ENCODE results near the gene HSP90AA1. TPM values are rescaled to one million over a fixed set of nuclear protein-coding genes. Genes with fewer than 3 reads are reported as not detected.
"Not testable (repeated sequence)": the region's sequence is repeated elsewhere in the genome, so short reads cannot be mapped to it uniquely, and the experiment has no call there.

HSP90AA1 gene
- 100 to 1,000 TPM; 353 to 377 TPM for total RNA-seq

DNA sequence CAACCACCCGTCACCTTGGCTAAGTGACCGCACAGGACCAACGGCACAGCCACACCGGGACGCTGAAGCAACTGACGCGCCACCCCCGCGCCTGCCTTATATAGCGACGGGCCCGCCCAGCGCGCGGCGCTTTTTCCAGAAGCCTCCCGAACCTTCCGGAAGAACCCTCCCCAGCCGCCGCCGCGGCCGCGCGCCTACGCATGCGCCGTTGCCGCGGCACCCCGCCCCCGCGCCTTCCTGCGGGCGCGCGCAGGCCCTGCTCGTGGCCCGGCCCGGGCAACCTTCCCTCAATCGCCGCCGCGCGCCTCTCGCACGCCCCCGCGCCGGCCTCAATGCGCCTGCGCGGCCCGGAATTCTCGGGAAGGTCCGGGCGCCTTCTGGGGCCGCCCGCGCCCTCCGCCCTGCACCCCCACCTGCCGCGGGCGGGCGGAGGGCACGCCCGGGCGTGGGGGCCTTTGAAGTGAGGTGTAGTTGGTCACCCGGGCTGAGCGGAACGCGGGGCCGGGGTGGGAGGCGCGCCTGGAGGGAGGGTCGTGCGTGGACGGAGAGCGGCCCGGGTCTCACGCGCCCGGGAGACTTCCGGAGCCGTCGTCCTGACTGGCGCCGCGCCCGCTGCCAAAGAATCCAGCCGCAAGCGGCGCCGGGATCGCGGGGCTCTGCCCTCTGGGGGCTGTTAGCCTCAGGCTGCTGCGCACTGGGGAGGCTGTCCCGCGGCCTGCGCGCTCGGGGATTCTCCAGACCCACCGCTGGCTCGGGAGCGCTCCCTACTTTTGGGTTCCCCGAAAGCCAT, at the start of gene HSP90AA1:
Gene HSP90AA1 (minus strand): TSS at position 73 of the 790 bp plus-strand sequence. CDS start 666 bp downstream, outside the sequence.
- peak; percentile 94 to 96 for DNase-seq
- Mint-ChIP-seq H3K9me3 (no peaks in the 10 kb centered on the region), H3K4me3 (peak within 1 kb of the TSS; percentile 96), H3K27me3 (ENCODE audit: low read depth) (no peaks in the 10 kb centered on the region), H3K36me3 (ENCODE audit: insufficient read depth in 2 of 2) (peaks cover 27 to 39% of the 10 kb centered on the region in 2 donors), H3K27ac (peak within 1 kb of the TSS; percentile 97), H3K4me1 (ENCODE audit: low read depth) (peaks cover 69% of the 10 kb centered on the region)
- ATAC-seq (replicated peaks in 1 of 2): peak; percentile 79 to 80

DNA sequence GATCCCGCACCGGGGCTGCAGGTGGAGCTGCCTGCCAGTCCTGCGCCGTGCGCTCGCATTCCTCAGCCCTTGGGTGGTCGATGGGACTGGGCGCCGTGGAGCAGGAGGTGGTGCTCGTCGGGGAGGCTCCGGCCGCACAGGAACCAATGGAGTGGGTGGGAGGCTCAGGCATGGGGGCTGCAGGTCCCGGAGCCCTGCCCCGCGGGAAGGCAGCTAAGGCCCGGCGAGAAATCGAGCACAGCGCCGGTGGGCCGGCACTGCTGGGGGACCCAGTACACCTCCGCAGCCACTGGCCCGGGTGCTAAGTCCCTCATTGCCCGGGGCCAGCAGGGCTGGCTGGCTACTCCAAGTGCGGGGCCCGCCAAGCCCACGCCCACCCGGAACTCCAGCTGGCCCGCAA, 48.6 kb upstream of the HSP90AA1 start:
- H3K27ac Mint-ChIP-seq; H3K36me3 Mint-ChIP-seq (ENCODE audit: insufficient read depth in 2 of 2); H3K9me3 Mint-ChIP-seq; ATAC-seq (replicated peaks in 1 of 2); H3K4me3 Mint-ChIP-seq; H3K27me3 Mint-ChIP-seq (ENCODE audit: low read depth); DNase-seq: not testable (repeated sequence)
- H3K4me1 Mint-ChIP-seq (ENCODE audit: low read depth): peaks cover 12% of the 10 kb centered on the region

DNA sequence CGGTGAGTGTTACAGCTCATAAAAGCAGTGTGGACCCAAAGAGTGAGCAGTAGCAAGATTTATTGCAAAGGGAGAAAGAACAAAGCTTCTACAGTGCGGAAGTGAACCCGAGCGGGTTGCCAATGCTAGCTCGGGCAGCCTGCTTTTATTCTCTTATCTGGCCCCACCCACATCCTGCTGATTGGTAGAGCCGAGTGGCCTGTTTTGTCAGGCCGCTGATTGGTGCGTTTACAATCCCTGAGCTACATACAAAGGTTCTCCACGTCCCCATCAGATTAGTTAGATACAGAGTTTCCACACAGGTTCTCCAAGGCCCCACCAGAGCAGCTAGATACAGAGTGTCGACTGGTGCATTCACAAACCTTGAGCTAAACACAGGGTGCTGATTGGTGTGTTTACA, 47.9 kb upstream of the HSP90AA1 start:
- ATAC-seq (replicated peaks in 1 of 2); H3K4me3 Mint-ChIP-seq; DNase-seq; H3K36me3 Mint-ChIP-seq (ENCODE audit: insufficient read depth in 2 of 2); H3K9me3 Mint-ChIP-seq; H3K27me3 Mint-ChIP-seq (ENCODE audit: low read depth); H3K27ac Mint-ChIP-seq: not testable (repeated sequence)
- peaks cover 12% of the 10 kb centered on the region for H3K4me1 Mint-ChIP-seq (ENCODE audit: low read depth)

DNA sequence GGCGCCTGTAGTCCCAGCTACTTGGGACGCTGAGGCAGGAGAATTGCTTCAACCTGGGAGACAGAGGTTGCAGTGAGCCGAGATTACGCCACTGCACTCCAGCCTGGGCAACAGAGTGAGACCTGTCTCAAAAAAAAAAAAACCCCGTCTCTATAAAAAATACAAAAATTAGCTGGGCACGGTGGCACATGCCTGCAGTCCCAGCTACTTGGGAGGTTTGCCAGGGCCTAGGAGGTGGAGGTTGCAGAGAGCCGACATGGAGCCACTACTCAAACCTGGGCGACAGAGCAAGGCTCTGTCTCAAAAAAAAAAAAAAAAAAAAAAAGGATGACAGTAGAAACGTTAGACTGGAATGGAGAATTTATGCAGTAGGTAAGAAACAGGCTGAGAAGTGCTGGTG, 47.2 kb upstream of the HSP90AA1 start:
- H3K27ac Mint-ChIP-seq; H3K4me3 Mint-ChIP-seq; H3K27me3 Mint-ChIP-seq (ENCODE audit: low read depth); ATAC-seq (replicated peaks in 1 of 2); H3K9me3 Mint-ChIP-seq; H3K36me3 Mint-ChIP-seq (ENCODE audit: insufficient read depth in 2 of 2); DNase-seq: not testable (repeated sequence)
- peaks cover 11% of the 10 kb centered on the region for H3K4me1 Mint-ChIP-seq (ENCODE audit: low read depth)

DNA sequence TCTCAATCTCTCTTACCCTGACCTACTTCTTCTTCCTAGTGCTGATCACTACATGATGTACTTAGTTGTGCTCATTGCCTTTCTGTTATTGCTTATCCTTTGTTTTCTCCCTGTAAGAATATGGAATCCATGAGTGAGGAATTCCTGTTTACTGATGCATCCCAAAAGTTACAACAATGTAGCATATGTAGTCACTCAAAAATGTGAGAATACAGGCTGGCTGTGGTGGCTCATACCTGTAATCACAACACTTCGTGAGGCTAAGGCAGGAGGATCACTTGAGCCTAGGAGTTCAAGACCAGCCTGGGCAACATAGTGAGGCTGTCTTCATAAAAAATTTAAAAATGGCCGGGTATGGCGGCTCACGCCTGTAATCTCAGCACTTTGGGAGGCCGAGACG, 44.9 kb upstream of the HSP90AA1 start:
- H3K27me3 Mint-ChIP-seq (ENCODE audit: low read depth): no peaks in the 10 kb centered on the region

DNA sequence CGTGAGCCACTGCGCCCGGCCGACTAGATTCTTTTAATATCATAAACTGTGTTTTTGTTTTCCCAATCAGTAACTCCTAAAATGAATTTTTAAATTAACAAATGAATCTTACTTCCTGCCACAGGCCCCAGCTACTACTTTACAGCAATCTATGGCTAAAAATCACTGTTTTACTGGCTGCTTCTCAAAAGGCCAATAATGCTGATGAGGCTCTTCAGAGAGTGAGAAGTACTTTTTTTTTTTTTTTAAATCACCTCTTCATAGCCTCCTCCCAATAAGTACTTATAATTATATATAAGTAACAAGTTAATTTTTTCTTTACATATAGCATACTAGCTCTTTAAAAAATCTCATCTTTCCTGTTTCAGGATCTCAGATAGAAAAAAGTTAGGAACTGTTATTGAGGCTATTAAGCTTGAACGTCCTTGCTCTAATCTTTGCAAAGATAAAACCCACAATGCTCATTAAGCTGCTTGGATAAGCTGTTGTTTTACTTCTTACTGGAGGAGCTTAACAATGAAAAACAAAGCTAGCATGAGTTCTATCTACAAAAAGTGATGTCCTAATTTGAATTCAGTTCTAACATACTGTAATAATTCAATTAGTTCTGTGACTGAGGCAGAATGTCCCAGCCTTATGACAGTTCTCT, 40.1 kb upstream of the HSP90AA1 start:
- no peak for DNase-seq

More for the DNA sequence above, 44.9 kb upstream of the HSP90AA1 start:
- Mint-ChIP-seq H3K36me3 (ENCODE audit: insufficient read depth in 2 of 2) (peaks cover 0 to 4% of the 10 kb centered on the region in 2 donors), H3K4me1 (ENCODE audit: low read depth) (no peaks in the 10 kb centered on the region), H3K9me3 (no peaks in the 10 kb centered on the region), H3K27ac (no peak overlapping the region), H3K4me3 (no peak overlapping the region)
- DNase-seq: no peak
- no peak for ATAC-seq (replicated peaks in 1 of 2)

DNA sequence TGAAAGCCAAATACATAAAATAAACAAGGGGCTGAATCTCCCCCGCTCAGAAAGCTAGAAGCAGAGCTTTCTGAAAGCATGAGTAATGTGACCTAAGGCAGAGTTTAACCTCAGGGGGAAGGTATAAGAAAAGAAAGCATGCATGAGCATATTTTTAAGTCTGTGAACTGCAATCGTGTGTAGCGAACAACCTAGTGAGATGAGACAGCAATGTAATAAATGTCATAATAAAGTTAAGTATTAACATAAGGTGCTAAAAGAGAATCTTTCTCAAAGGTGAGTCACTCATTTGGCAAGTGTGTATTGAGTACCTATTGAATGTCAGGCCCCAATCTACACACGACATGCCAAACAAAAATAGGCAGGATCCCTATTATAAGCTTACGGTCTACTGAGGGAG, 38.7 kb upstream of the HSP90AA1 start:
- Mint-ChIP-seq H3K4me1 (ENCODE audit: low read depth) (no peaks in the 10 kb centered on the region), H3K4me3 (no peak overlapping the region), H3K27me3 (ENCODE audit: low read depth) (no peaks in the 10 kb centered on the region), H3K36me3 (ENCODE audit: insufficient read depth in 2 of 2) (no peaks in the 10 kb centered on the region), H3K9me3 (no peaks in the 10 kb centered on the region), H3K27ac (no peak overlapping the region)
- no peak for ATAC-seq (replicated peaks in 1 of 2)
- DNase-seq: no peak

More for the DNA sequence above, 40.1 kb upstream of the HSP90AA1 start:
- Mint-ChIP-seq H3K9me3 (no peaks in the 10 kb centered on the region), H3K4me1 (ENCODE audit: low read depth) (no peaks in the 10 kb centered on the region), H3K27ac (no peak overlapping the region), H3K27me3 (ENCODE audit: low read depth) (no peaks in the 10 kb centered on the region), H3K36me3 (ENCODE audit: insufficient read depth in 2 of 2) (no peaks in the 10 kb centered on the region), H3K4me3 (no peak overlapping the region)
- ATAC-seq (replicated peaks in 1 of 2): no peak

DNA sequence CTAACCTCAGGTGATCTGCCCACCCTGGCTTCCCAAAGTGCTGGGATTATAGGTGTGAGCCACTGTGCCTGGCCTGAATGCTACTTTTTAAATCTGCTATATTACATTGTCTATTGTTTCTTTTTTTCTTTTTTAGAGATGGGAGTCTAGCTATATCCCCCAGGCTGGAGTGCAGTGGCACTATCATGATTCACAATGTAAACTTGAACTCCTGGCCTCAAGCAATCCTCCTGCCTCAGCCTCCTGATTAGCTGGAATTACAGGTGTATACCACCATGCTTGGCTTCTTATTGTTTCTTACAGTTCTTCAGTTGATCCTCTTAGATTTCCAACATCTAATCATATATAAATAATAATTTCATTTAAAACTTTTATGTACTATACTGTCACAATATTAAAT, 37.6 kb upstream of the HSP90AA1 start:
- no peak overlapping the region for H3K27ac Mint-ChIP-seq
- H3K4me1 Mint-ChIP-seq (ENCODE audit: low read depth): no peaks in the 10 kb centered on the region
- no peak overlapping the region for H3K4me3 Mint-ChIP-seq
- H3K36me3 Mint-ChIP-seq (ENCODE audit: insufficient read depth in 2 of 2): no peaks in the 10 kb centered on the region
- no peaks in the 10 kb centered on the region for H3K27me3 Mint-ChIP-seq (ENCODE audit: low read depth)
- ATAC-seq (replicated peaks in 1 of 2) (no peak), DNase-seq (no peak)
- no peaks in the 10 kb centered on the region for H3K9me3 Mint-ChIP-seq

DNA sequence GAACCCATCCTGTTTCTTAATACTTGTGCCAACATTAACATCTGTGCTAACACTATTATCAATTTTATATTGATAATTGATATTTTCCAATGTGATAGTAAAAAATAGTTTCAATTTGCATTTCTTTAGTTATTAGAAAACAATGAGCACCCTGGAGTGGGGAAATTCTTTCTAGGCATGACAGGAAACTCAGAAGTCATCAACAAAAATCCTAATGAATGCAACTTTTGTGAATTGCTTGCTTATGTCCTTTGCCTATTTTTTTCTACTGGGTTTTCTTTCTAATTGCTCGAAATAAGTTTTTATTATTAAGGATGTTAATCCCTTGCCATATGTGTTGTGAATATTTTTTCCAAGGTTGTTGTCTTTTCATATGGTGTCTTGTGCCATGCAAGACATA, 34.7 kb upstream of the HSP90AA1 start:
- Mint-ChIP-seq H3K27ac (no peak overlapping the region), H3K4me3 (no peak overlapping the region), H3K36me3 (ENCODE audit: insufficient read depth in 2 of 2) (no peaks in the 10 kb centered on the region), H3K9me3 (no peaks in the 10 kb centered on the region), H3K27me3 (ENCODE audit: low read depth) (no peaks in the 10 kb centered on the region), H3K4me1 (ENCODE audit: low read depth) (no peaks in the 10 kb centered on the region)
- no peak for DNase-seq
- ATAC-seq (replicated peaks in 1 of 2): no peak

DNA sequence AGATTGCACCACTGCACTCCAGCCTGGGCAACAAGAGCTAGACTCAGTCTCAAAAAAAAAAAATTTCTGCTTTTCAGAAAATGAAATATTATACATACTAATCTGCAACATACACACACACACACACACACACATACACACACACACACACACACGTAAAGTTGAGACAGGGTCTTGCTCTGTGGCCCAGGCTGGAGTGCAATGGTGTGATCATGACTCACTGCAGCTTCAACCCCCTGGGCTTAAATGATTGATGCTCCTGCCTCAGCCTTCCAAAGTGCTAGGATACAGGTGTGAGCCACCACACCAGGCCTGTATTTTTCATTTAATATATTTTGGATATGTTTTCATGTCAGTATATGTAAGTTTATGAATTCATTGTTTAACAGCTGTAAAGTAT, 34.0 kb upstream of the HSP90AA1 start:
- ATAC-seq (replicated peaks in 1 of 2) (no peak), DNase-seq (no peak)
- H3K27ac Mint-ChIP-seq: no peak overlapping the region
- H3K4me3 Mint-ChIP-seq: no peak overlapping the region
- no peaks in the 10 kb centered on the region for H3K4me1 Mint-ChIP-seq (ENCODE audit: low read depth)
- no peaks in the 10 kb centered on the region for H3K27me3 Mint-ChIP-seq (ENCODE audit: low read depth)
- no peaks in the 10 kb centered on the region for H3K36me3 Mint-ChIP-seq (ENCODE audit: insufficient read depth in 2 of 2)
- H3K9me3 Mint-ChIP-seq: no peaks in the 10 kb centered on the region

DNA sequence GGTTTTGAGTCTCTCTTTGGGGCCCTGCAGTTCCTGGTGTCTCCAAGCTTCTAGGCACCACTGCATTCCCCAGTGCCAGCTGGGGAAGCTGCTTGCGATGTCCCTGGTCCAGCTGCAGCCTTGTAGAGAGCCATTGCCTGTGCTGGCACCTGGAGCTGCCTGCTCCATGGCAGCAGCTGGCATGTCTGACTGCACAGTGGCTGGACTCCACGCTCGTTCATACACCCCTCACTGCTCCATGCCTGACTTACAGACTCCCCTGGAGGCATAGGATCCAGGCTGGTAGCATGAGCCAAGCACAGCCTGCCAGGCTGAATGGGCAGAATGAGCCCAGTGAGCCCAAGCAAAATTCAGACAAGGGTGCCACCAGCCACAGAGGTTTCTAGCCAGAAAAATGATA, 31.0 kb upstream of the HSP90AA1 start:
- Mint-ChIP-seq H3K9me3 (no peaks in the 10 kb centered on the region), H3K4me3 (no peak overlapping the region), H3K27me3 (ENCODE audit: low read depth) (no peaks in the 10 kb centered on the region), H3K4me1 (ENCODE audit: low read depth) (no peaks in the 10 kb centered on the region), H3K27ac (no peak overlapping the region), H3K36me3 (ENCODE audit: insufficient read depth in 2 of 2) (no peaks in the 10 kb centered on the region)
- DNase-seq (no peak), ATAC-seq (replicated peaks in 1 of 2) (no peak)

DNA sequence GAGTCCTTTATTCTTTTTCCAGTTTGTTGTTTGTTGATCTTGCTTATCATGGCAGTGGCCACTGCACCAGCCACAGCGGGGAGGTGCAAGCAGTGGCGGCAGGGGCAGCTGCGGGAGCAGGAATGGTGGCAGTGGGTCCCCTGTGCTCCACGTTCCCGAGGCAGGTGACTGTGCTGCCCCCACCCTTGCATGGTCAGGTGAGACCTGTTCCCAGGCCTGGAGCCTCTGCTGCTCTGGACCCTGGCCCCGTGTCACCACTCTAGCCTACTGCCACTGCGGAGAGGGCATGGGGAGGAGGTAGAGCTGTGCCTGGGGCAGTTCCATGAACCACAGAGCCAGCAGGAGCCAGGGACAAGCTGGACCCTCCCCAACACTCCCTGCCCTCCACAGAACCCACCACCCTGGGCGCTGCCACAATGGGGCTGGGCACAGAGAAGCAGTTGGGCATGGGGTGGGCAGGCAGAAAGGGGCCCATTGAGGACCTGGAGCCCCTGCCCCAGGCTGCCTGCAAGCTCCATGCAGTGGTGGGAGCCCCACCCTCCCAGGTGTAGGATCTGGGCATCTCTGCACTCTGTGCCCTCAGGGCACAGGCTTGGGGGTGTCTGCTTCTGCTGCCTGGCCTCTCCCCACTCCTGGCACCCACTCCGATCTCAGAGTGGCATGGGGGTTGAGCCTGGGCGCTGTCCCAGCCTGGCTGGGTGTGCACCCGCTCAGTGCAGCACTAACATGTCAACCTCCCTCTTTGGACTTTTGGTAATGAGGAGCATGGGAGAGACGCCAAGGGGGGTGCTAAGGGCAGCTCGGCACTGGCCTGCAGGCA, 29.7 kb upstream of the HSP90AA1 start:
- Mint-ChIP-seq H3K4me1 (ENCODE audit: low read depth) (no peaks in the 10 kb centered on the region), H3K9me3 (peaks cover 0 to 1% of the 10 kb centered on the region in 2 donors), H3K36me3 (ENCODE audit: insufficient read depth in 2 of 2) (peaks cover 0 to 4% of the 10 kb centered on the region in 2 donors), H3K4me3 (no peak overlapping the region), H3K27ac (no peak overlapping the region), H3K27me3 (ENCODE audit: low read depth) (peaks cover 12% of the 10 kb centered on the region)
- ATAC-seq (replicated peaks in 1 of 2) (no peak), DNase-seq (no peak)

DNA sequence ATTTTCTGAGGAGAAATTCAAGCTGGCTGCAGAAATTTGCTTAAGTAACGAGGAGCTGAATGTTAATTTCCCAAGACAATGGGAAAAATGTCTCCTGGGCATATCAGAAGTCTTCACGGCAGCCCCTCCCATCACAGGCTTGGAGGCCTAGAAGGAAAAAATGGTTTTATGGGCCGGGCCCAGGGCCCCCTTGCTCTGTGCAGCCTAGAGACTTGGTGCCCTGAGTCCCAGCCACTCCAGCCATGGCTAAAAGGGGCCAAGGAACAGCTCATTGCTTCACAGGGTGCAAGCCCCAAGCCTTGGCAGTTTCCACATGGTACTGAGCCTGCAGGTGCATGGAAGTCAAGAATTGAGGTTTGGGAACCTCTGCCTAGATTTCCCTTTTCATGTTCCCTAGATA, 24.3 kb upstream of the HSP90AA1 start:
- H3K4me1 Mint-ChIP-seq (ENCODE audit: low read depth): no peaks in the 10 kb centered on the region
- peaks cover 3 to 7% of the 10 kb centered on the region in 2 donors for H3K36me3 Mint-ChIP-seq (ENCODE audit: insufficient read depth in 2 of 2)
- peaks cover 13% of the 10 kb centered on the region for H3K27me3 Mint-ChIP-seq (ENCODE audit: low read depth)
- no peak overlapping the region for H3K27ac Mint-ChIP-seq
- ATAC-seq (replicated peaks in 1 of 2) (no peak), DNase-seq (no peak)
- peaks cover 5 to 6% of the 10 kb centered on the region in 2 donors for H3K9me3 Mint-ChIP-seq
- no peak overlapping the region for H3K4me3 Mint-ChIP-seq
